Measurements from ENCODE around the gene RETREG3. TPM values are rescaled to one million over a fixed set of nuclear protein-coding genes. Genes with fewer than 3 reads are reported as not detected.

The RETREG3 gene
- total RNA-seq, 2 donors from 2014 or later: 51.5 to 55.4 TPM

DNA sequence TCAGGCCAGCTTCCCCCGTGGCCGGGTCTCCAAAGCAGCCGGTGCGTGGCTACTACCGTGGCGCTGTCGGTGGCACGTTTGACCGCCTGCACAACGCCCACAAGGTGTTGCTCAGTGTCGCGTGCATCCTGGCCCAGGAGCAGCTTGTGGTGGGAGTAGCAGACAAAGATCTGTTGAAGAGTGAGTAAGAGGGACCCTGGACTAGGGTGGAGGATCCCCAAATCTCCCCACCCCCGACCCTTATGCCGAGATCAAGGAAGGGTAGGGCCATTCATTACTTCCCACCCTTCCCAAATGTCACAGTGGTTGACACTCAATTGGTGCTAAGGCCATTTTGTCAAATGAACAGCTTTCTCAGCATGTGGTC, 46.0 kb downstream of the RETREG3 start:
- peak overlapping the region; percentile 96 for H3K27ac Mint-ChIP-seq
- no peak overlapping the region for H3K27ac ChIP-seq (ENCODE audit: low read depth, low read length)

DNA sequence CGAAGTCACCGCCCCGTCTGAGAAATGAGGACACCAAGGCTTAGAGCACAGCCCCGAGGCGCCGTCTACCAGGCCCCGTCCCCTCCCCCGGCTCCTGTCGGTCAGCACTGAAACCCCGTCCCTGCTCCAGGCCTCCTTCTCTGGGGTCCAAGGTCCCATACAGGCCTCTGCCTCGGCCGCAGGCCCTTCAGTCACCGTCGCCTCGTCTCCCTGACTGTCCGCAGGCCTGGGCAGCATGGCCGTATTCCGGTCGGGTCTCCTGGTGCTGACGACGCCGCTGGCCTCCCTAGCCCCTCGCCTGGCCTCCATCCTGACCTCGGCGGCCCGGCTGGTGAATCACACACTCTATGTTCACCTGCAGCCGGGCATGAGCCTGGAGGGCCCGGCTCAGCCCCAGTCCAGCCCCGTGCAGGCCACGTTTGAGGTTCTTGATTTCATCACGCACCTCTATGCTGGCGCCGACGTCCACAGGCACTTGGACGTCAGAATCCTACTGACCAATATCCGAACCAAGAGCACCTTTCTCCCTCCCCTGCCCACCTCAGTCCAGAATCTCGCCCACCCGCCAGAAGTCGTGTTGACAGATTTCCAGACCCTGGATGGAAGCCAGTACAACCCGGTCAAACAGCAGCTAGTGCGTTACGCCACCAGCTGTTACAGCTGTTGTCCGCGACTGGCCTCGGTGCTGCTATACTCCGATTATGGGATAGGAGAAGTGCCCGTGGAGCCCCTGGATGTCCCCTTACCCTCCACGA, 46.6 kb downstream of the RETREG3 start:
- H3K27me3 Mint-ChIP-seq (ENCODE audit: insufficient read depth): no peaks in the 10 kb centered on the region
- Histone ChIP-seq H3K9ac (ENCODE audit: extremely low read depth, low read length, poor library complexity, severe bottlenecking) (peak overlapping the region; percentile 81), H3K4me3 (ENCODE audit: low read length) (peak overlapping the region; percentile 85), H3K27ac (ENCODE audit: low read depth, low read length) (no peak overlapping the region), H3K9me3 (ENCODE audit: control insufficient read depth, low read length) (no peaks in the 10 kb centered on the region), H3K27me3 (ENCODE audit: control insufficient read depth, insufficient read depth, low read length, poor library complexity, severe bottlenecking) (no peaks in the 10 kb centered on the region), H3K36me3 (ENCODE audit: control insufficient read depth, insufficient read depth, low read length) (peaks cover 30% of the 10 kb centered on the region), H3K4me1 (ENCODE audit: control insufficient read depth, insufficient read depth, low read length) (peaks cover under 1% of the 10 kb centered on the region)
- no peak for DNase-seq
- peaks cover 7% of the 10 kb centered on the region for H3K36me3 Mint-ChIP-seq (ENCODE audit: low read depth)
- H3K9me3 Mint-ChIP-seq: no peaks in the 10 kb centered on the region
- WGBS, 2 experiments (ENCODE audit: insufficient coverage in 1 of 2, insufficient read length in 1 of 2): 25 to 28% methylated on average over 35 to 48 of the region's 48 CpGs
- H3K4me1 Mint-ChIP-seq: peaks cover 22% of the 10 kb centered on the region
- peak overlapping the region; percentile 94 for H3K4me3 Mint-ChIP-seq
- TF ChIP-seq, protein P1, sequence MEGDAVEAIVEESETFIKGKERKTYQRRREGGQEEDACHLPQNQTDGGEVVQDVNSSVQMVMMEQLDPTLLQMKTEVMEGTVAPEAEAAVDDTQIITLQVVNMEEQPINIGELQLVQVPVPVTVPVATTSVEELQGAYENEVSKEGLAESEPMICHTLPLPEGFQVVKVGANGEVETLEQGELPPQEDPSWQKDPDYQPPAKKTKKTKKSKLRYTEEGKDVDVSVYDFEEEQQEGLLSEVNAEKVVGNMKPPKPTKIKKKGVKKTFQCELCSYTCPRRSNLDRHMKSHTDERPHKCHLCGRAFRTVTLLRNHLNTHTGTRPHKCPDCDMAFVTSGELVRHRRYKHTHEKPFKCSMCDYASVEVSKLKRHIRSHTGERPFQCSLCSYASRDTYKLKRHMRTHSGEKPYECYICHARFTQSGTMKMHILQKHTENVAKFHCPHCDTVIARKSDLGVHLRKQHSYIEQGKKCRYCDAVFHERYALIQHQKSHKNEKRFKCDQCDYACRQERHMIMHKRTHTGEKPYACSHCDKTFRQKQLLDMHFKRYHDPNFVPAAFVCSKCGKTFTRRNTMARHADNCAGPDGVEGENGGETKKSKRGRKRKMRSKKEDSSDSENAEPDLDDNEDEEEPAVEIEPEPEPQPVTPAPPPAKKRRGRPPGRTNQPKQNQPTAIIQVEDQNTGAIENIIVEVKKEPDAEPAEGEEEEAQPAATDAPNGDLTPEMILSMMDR (conservative IDR thresholded peaks at IDR 0.05): no peak
- peak overlapping the region; percentile 96 for H3K27ac Mint-ChIP-seq

More for the DNA sequence above, 46.0 kb downstream of the RETREG3 start:
- Mint-ChIP-seq H3K27me3 (ENCODE audit: insufficient read depth) (no peaks in the 10 kb centered on the region), H3K9me3 (no peaks in the 10 kb centered on the region), H3K4me3 (peak overlapping the region; percentile 94), H3K36me3 (ENCODE audit: low read depth) (peaks cover 11% of the 10 kb centered on the region), H3K4me1 (peaks cover 25% of the 10 kb centered on the region)
- H3K4me1 ChIP-seq (ENCODE audit: control insufficient read depth, insufficient read depth, low read length): peaks cover 4% of the 10 kb centered on the region
- TF ChIP-seq, protein P1 (conservative IDR thresholded peaks at IDR 0.05): no peak
- peak overlapping the region; percentile 81 for H3K9ac ChIP-seq (ENCODE audit: extremely low read depth, low read length, poor library complexity, severe bottlenecking)
- no peak for DNase-seq
- peak overlapping the region; percentile 85 for H3K4me3 ChIP-seq (ENCODE audit: low read length)
- WGBS, 2 experiments (ENCODE audit: insufficient coverage in 1 of 2, insufficient read length in 1 of 2): 89 to 98% methylated on average over 12 to 14 of the region's 14 CpGs
- no peaks in the 10 kb centered on the region for H3K9me3 ChIP-seq (ENCODE audit: control insufficient read depth, low read length)
- H3K36me3 ChIP-seq (ENCODE audit: control insufficient read depth, insufficient read depth, low read length): peaks cover 30% of the 10 kb centered on the region
- no peaks in the 10 kb centered on the region for H3K27me3 ChIP-seq (ENCODE audit: control insufficient read depth, insufficient read depth, low read length, poor library complexity, severe bottlenecking)

DNA sequence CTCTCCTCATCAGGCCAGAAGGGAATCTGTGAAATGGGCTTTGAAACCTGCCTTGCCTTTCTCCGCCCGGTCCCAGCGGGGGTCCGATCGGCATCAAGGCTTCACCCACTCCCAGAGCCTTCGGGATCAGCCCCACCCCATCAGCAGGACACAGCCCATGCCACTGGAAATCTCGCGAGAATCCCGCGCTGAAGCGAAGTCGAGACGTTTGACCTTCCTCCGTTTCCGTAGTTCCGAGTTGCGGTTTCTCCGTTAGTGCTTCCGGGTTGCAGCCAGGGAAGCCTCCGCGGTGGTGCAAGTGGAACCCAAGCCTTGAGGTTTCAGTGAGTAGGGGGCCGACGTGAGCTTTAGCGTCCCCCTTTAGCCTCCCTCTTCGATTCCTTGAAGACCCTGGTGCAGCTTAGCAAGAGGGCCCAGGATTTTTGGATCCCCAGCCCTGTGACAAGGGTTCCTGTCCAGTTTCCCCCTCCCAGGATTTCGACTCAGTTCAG, 47.2 kb downstream of the RETREG3 start, which contains the start of gene COASY:
COASY (plus strand) TSS at position 252 of the 491 bp plus-strand sequence. CDS start 475 bp downstream, outside the sequence.
- H3K27ac ChIP-seq (ENCODE audit: low read depth, low read length): no peak within 1 kb of the TSS
- H3K9ac ChIP-seq (ENCODE audit: extremely low read depth, low read length, poor library complexity, severe bottlenecking): peak within 1 kb of the TSS; percentile 81
- WGBS, 2 experiments (ENCODE audit: insufficient coverage in 1 of 2, insufficient read length in 1 of 2): 0 to 5% methylated on average over 15 to 26 of the region's 26 CpGs
- TF ChIP-seq, protein P1 (conservative IDR thresholded peaks at IDR 0.05): no peak
- H3K27me3 ChIP-seq (ENCODE audit: control insufficient read depth, insufficient read depth, low read length, poor library complexity, severe bottlenecking): no peaks in the 10 kb centered on the region
- no peaks in the 10 kb centered on the region for H3K9me3 ChIP-seq (ENCODE audit: control insufficient read depth, low read length)
- H3K4me3 ChIP-seq (ENCODE audit: low read length): peak within 1 kb of the TSS; percentile 85
- no peaks in the 10 kb centered on the region for H3K4me1 ChIP-seq (ENCODE audit: control insufficient read depth, insufficient read depth, low read length)
- no peaks in the 10 kb centered on the region for H3K27me3 Mint-ChIP-seq (ENCODE audit: insufficient read depth)
- H3K4me3 Mint-ChIP-seq: peak within 1 kb of the TSS; percentile 94
- H3K27ac Mint-ChIP-seq: peak within 1 kb of the TSS; percentile 96
- H3K9me3 Mint-ChIP-seq: no peaks in the 10 kb centered on the region
- H3K36me3 ChIP-seq (ENCODE audit: control insufficient read depth, insufficient read depth, low read length): peaks cover 30% of the 10 kb centered on the region
- H3K4me1 Mint-ChIP-seq: peaks cover 21% of the 10 kb centered on the region
- peaks cover 6% of the 10 kb centered on the region for H3K36me3 Mint-ChIP-seq (ENCODE audit: low read depth)
- peak; percentile 100 for DNase-seq
